Keratinocyte (primary cell): ENCODE measurements around the gene MLLT6. TPM values are rescaled to one million over a fixed set of nuclear protein-coding genes. Genes with fewer than 3 reads are reported as not detected.

Experiments
- DNase-seq: peaks from one replicate; pipeline ENCODE4 v3.0.0-alpha.2; 2011; ENCODE audit warnings: low read depth, missing footprints, low spot score
- FAIRE-seq: peaks from 2 replicates; lab custom pipeline; 2011; peaks lifted over from hg19 to GRCh38; lab: Jason Lieb, UNC
- H2AFZ ChIP-seq: 2 replicates; pipeline ENCODE4 v1.6.0; 2012; ENCODE audit warnings: low read length, control low read depth, inconsistent platforms; ENCODE audit not compliant: control insufficient read depth
- H3K27ac ChIP-seq: 2 replicates; pipeline ENCODE4 v1.5.1; 2011; ENCODE audit warnings: low read length; ENCODE audit not compliant: control insufficient read depth, insufficient read depth
- H3K27me3 ChIP-seq: 3 replicates; pipeline ENCODE4 v1.6.0; 2011; ENCODE audit warnings: low read length; ENCODE audit not compliant: control insufficient read depth, insufficient read depth; ENCODE audit errors: extremely low read depth
- H3K36me3 ChIP-seq, 2 experiments: 2 replicates in 1 of 2; 3 replicates in 1 of 2; pipeline ENCODE4 v1.5.1; 2011; ENCODE audit warnings: low read length in 2 of 2, mild to moderate bottlenecking in 1 of 2; ENCODE audit not compliant: control insufficient read depth in 2 of 2, insufficient read depth in 2 of 2; ENCODE audit errors: extremely low read depth in 1 of 2
- H3K4me1 ChIP-seq: 3 replicates; pipeline ENCODE4 v1.5.1; 2011; ENCODE audit warnings: low read length; ENCODE audit not compliant: control insufficient read depth, insufficient read depth; ENCODE audit errors: extremely low read depth
- H3K4me2 ChIP-seq: 3 replicates; pipeline ENCODE4 v1.6.0; 2011; ENCODE audit warnings: low read depth, low read length; ENCODE audit not compliant: control insufficient read depth, insufficient read depth; ENCODE audit errors: extremely low read depth
- H3K4me3 ChIP-seq, 3 experiments: fragments of 200-600 bp in 1 of 3; sonication (generic) in 1 of 3; 2 replicates in 2 of 3; 3 replicates in 1 of 3; pipeline ENCODE4 v1.5.1; 2011 to 2016; ENCODE audit warnings: low read length in 3 of 3, mild to moderate bottlenecking in 3 of 3, control low read depth in 2 of 3, inconsistent platforms in 1 of 3, low read depth in 1 of 3, mixed read lengths in 1 of 3, mixed run types in 1 of 3, moderate library complexity in 1 of 3; ENCODE audit not compliant: control insufficient read depth in 2 of 3, insufficient read depth in 2 of 3; ENCODE audit errors: extremely low read depth in 1 of 3
- H3K79me2 ChIP-seq: 2 replicates; pipeline ENCODE4 v1.6.0; 2012; ENCODE audit warnings: low read length; ENCODE audit not compliant: control insufficient read depth, insufficient read depth
- H3K9ac ChIP-seq: 3 replicates; pipeline ENCODE4 v1.6.0; 2011; ENCODE audit warnings: low read length; ENCODE audit not compliant: control insufficient read depth, insufficient read depth; ENCODE audit errors: extremely low read depth
- H3K9me1 ChIP-seq: 3 replicates; pipeline ENCODE4 v1.6.0; 2011; ENCODE audit warnings: low read length; ENCODE audit not compliant: control insufficient read depth, insufficient read depth; ENCODE audit errors: extremely low read depth
- H3K9me3 ChIP-seq: 2 replicates; pipeline ENCODE4 v1.5.1; 2012; ENCODE audit warnings: low read depth, low read length; ENCODE audit not compliant: control insufficient read depth
- H4K20me1 ChIP-seq: 3 replicates; pipeline ENCODE4 v1.6.0; 2011; ENCODE audit warnings: low read length; ENCODE audit not compliant: control insufficient read depth, insufficient read depth; ENCODE audit errors: extremely low read depth
- CTCF ChIP-seq, 3 experiments: IDR thresholded peaks in 1 of 3; conservative IDR thresholded peaks in 1 of 3; optimal IDR thresholded peaks in 1 of 3; 2 replicates in 2 of 3; 3 replicates in 1 of 3; pipeline versions ENCODE3 to v1.5.1; 2011; ENCODE audit warnings: low read length in 3 of 3, mild to moderate bottlenecking in 3 of 3, moderate library complexity in 2 of 3, control low read depth in 1 of 3, inconsistent platforms in 1 of 3; ENCODE audit not compliant: insufficient read depth in 2 of 3; ENCODE audit errors: extremely low read depth in 1 of 3
- EZH2 ChIP-seq: IDR thresholded peaks from one replicate; pipeline ENCODE4 v1.6.1; 2012; ENCODE audit warnings: inconsistent platforms, mild to moderate bottlenecking, low read length, moderate library complexity
- dilution Hi-C: fragments of 300-500 bp; cut with MboI; formaldehyde crosslinking; loops from one replicate; pipeline ENCODE4 v1.7.0; 2020; ENCODE audit warnings: low sequenced_read_pairs; ENCODE audit not compliant: extremely low pct_ligation_motif_present
- polyA plus RNA-seq, 5 experiments: library from polyadenylated mRNA; depleted of rRNA in 3 of 5; stranded (reverse) in 3 of 5; stranded (forward) in 1 of 5; unstranded in 1 of 5; fragments of >200 nt; gene quantifications; 1 replicate in 1 of 5; 2 replicates in 3 of 5; 3 replicates in 1 of 5; pipeline versions ENCODE4 v1.2.1 to v1.2.3, GENCODE V29; 2011 to 2012; ENCODE audit warnings: missing spikeins in 2 of 5, low read depth in 1 of 5, low replicate concordance in 1 of 5

MLLT6 gene
- polyA plus RNA-seq, 1 donor (not counting 4 experiments of a cell fraction or from before 2014, with no cell fraction given), result 17.4 TPM

- FAIRE-seq, result no peak
- dilution Hi-C loops, result no loop called here
- H4K20me1 ChIP-seq, result peaks cover 4% of the 10 kb centered on the region
Observed at GRCh38 chr17:38738686-38739085, 33.6 kb downstream of the MLLT6 start.

GRCh38 chr17:38739305-38739704 is 34.2 kb downstream of the MLLT6 start:
- TF ChIP-seq EZH2, result no peak
- TF ChIP-seq CTCF (optimal IDR thresholded peaks at IDR 0.05 in 1 of 3, IDR thresholded peaks at IDR 0.05 in 1 of 3, conservative IDR thresholded peaks at IDR 0.05 in 1 of 3; ENCODE audit: extremely low read depth in 1 of 3, insufficient read depth in 2 of 3, low read length in 3 of 3), result no peak
- FAIRE-seq (no peak), DNase-seq (no peak)
- Histone ChIP-seq H3K27me3 (no peaks in the 10 kb centered on the region), H3K9me1 (no peaks in the 10 kb centered on the region), H3K27ac (no peak overlapping the region), H3K4me1 (peaks cover 13% of the 10 kb centered on the region), H3K9me3 (no peaks in the 10 kb centered on the region), H3K4me3 (no peak overlapping the region), H4K20me1 (peaks cover 4% of the 10 kb centered on the region), H3K4me2 (no peak overlapping the region), H2AFZ (no peak overlapping the region), H3K9ac (no peak overlapping the region), H3K36me3 (peaks cover 9 to 17% of the 10 kb centered on the region in 2 experiments), H3K79me2 (peaks cover 34% of the 10 kb centered on the region)
- dilution Hi-C loops, result no loop called here

More at GRCh38 chr17:38738686-38739085, 33.6 kb downstream of the MLLT6 start:
- H3K27ac ChIP-seq, result no peak overlapping the region
- H3K36me3 ChIP-seq, result peaks cover 12 to 24% of the 10 kb centered on the region in 2 experiments
- no peak overlapping the region for H3K9ac ChIP-seq
- no peak overlapping the region for H3K4me2 ChIP-seq
- no peaks in the 10 kb centered on the region for H3K9me1 ChIP-seq
- DNase-seq, result no peak
- H2AFZ ChIP-seq, result no peak overlapping the region
- H3K79me2 ChIP-seq, result peaks cover 28% of the 10 kb centered on the region
- no peak overlapping the region for H3K4me3 ChIP-seq
- TF ChIP-seq EZH2, result no peak
- no peak for TF ChIP-seq CTCF (optimal IDR thresholded peaks at IDR 0.05 in 1 of 3, IDR thresholded peaks at IDR 0.05 in 1 of 3, conservative IDR thresholded peaks at IDR 0.05 in 1 of 3; ENCODE audit: extremely low read depth in 1 of 3, insufficient read depth in 2 of 3, low read length in 3 of 3)
- no peaks in the 10 kb centered on the region for H3K27me3 ChIP-seq
- peaks cover 13% of the 10 kb centered on the region for H3K4me1 ChIP-seq
- H3K9me3 ChIP-seq, result no peaks in the 10 kb centered on the region
